Neutrophil (primary cell): ENCODE results near the gene HERC4.
A peak's percentile ranks its signal among the peaks of the same experiment; 100 is the strongest.
"Not testable (repeated sequence)": the region's sequence is repeated elsewhere in the genome, so short reads cannot be mapped to it uniquely, and the experiment has no call there.

Source experiments
- H3K27ac ChIP-seq: fragments of 200-600 bp; sonication (generic); 2 replicates; pipeline ENCODE4 v1.5.1; 2016; ENCODE audit warnings: mild to moderate bottlenecking, moderate library complexity
- H3K27me3 ChIP-seq: fragments of 200-600 bp; sonication (generic); 2 replicates; pipeline ENCODE4 v1.6.0; 2016; ENCODE audit warnings: mild to moderate bottlenecking
- H3K36me3 ChIP-seq: fragments of 200-600 bp; sonication (generic); 2 replicates; pipeline ENCODE4 v1.5.1; 2017
- H3K4me1 ChIP-seq, 2 experiments: fragments of 200-600 bp in 1 of 2; sonication (generic) in 1 of 2; 1 replicate in 1 of 2; 2 replicates in 1 of 2; pipeline versions ENCODE4 v1.5.1 to v1.6.1; 2013 to 2016; ENCODE audit warnings: low read depth in 1 of 2, low read length in 1 of 2, mild to moderate bottlenecking in 1 of 2, moderate library complexity in 1 of 2; ENCODE audit not compliant: control insufficient read depth in 1 of 2, insufficient read depth in 1 of 2
- H3K4me3 ChIP-seq, 2 experiments: fragments of 200-600 bp in 1 of 2; sonication (generic) in 1 of 2; 1 replicate in 1 of 2; 2 replicates in 1 of 2; pipeline ENCODE4 v1.5.1; 2013 to 2016; ENCODE audit warnings: low read depth in 1 of 2, low read length in 1 of 2, mild to moderate bottlenecking in 1 of 2, moderate library complexity in 1 of 2
- H3K9me3 ChIP-seq: fragments of 200-600 bp; sonication (generic); 2 replicates; pipeline ENCODE4 v1.5.1; 2016
- TF ChIP-seq, protein P1 (sequence below): fragments of 200-600 bp; sonication (generic); IDR thresholded peaks from 2 replicates; pipeline ENCODE4 v1.5.1; 2016; ENCODE audit warnings: antibody characterized with exemption

HERC4 gene

DNA sequence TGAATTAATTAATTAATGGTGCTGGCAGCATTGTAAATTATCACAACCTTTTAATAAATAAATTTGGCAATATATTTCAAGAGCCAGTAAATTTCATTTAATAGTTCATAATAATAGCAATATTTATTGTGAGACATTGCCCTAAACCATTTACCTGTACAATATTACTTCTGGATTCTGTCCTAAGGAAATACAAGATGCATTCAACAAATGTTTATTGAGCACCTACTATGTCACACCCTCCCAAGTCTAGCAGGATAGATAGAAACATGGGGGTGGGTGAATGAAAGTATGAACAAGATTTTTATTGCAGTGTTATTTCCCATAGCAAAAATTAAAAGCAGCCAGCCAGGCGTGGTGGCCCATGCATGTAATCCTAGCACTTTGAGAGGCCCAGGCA, 4.4 kb upstream of the HERC4 start:
- TF ChIP-seq, protein P1, sequence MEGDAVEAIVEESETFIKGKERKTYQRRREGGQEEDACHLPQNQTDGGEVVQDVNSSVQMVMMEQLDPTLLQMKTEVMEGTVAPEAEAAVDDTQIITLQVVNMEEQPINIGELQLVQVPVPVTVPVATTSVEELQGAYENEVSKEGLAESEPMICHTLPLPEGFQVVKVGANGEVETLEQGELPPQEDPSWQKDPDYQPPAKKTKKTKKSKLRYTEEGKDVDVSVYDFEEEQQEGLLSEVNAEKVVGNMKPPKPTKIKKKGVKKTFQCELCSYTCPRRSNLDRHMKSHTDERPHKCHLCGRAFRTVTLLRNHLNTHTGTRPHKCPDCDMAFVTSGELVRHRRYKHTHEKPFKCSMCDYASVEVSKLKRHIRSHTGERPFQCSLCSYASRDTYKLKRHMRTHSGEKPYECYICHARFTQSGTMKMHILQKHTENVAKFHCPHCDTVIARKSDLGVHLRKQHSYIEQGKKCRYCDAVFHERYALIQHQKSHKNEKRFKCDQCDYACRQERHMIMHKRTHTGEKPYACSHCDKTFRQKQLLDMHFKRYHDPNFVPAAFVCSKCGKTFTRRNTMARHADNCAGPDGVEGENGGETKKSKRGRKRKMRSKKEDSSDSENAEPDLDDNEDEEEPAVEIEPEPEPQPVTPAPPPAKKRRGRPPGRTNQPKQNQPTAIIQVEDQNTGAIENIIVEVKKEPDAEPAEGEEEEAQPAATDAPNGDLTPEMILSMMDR = no peak
- no peaks in the 10 kb centered on the region for H3K27me3 ChIP-seq
- no peaks in the 10 kb centered on the region for H3K9me3 ChIP-seq
- no peaks in the 10 kb centered on the region for H3K36me3 ChIP-seq
- H3K27ac ChIP-seq = no peak overlapping the region
- peaks cover 5 to 6% of the 10 kb centered on the region in 2 experiments for H3K4me1 ChIP-seq
- H3K4me3 ChIP-seq = no peak overlapping the region

DNA sequence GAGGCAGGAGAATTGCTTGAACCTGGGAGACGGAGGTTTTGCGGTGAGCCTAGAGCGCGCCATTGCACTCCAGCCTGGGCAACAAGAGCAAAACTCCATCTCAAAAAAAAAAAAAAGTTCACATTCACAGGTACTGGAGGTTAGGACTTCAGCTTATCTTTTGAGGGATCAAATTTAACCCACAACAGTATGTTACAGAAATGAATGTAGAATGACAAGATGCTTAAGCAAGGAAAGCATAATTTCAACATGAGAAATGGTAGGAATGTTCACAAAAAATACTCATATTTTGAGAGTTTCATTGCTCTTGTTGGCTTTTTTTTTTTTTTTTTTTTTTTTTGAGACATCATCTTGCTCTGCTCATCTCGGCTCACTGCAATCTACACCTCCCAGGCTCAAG, 1.9 kb upstream of the HERC4 start:
- Histone ChIP-seq H3K4me1 (peaks cover 28 to 29% of the 10 kb centered on the region in 2 experiments), H3K36me3 (no peaks in the 10 kb centered on the region), H3K27me3 (no peaks in the 10 kb centered on the region), H3K9me3 (no peaks in the 10 kb centered on the region), H3K27ac (no peak overlapping the region), H3K4me3 (no peak overlapping the region)
- TF ChIP-seq, protein P1 = no peak

DNA sequence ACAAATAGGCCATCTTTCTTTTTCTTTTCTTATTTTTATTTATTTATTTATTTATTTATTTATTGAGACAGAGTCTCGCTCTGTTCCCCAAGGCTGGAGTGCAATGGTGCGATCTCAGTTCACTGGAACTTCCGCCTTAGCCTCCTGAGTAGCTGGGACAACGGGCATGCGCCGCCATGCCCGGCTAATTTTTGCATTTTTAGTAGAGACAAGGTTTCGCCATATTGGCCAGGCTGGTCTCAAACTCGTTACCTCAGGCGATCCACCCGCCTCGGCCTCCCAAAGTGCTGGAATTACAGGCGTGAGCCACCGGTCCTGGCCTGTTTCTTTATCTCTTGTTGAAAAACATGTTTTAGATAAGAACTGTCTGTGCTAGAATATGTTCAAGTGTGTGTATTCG, 998 bp upstream of the HERC4 start:
- not testable (repeated sequence) for H3K27me3 ChIP-seq, H3K27ac ChIP-seq, H3K36me3 ChIP-seq, H3K9me3 ChIP-seq, H3K4me3 ChIP-seq
- peaks cover 32% of the 10 kb centered on the region in 2 experiments for H3K4me1 ChIP-seq

DNA sequence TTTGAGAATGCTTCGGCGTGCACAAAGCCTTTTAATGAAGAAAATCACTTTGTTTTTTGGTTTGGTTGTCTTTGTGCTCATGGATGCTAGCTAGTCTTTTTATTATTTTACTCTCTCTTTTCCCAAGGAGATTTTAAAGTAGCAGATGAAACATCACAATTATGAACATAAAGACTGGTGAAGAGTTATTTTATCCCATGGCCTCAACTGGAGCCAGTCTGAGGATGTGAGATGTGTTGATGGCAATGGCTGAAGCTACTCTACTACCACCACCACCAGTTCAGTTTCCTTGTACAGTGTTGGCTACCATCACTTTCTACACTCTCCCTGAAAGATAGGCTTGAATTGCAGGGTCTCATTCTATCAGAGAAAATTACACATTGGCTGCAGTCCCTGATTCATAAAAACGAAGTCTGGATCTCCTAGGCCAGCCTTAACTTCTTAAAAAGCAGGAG, 494 bp upstream of the HERC4 start:
- no peaks in the 10 kb centered on the region for H3K9me3 ChIP-seq
- no peaks in the 10 kb centered on the region for H3K27me3 ChIP-seq
- H3K27ac ChIP-seq = peak overlapping the region; percentile 98
- TF ChIP-seq, protein P1 = no peak
- peaks cover 32% of the 10 kb centered on the region in 2 experiments for H3K4me1 ChIP-seq
- peaks cover 5% of the 10 kb centered on the region for H3K36me3 ChIP-seq
- peak overlapping the region; percentile 55 to 98 for H3K4me3 ChIP-seq

DNA sequence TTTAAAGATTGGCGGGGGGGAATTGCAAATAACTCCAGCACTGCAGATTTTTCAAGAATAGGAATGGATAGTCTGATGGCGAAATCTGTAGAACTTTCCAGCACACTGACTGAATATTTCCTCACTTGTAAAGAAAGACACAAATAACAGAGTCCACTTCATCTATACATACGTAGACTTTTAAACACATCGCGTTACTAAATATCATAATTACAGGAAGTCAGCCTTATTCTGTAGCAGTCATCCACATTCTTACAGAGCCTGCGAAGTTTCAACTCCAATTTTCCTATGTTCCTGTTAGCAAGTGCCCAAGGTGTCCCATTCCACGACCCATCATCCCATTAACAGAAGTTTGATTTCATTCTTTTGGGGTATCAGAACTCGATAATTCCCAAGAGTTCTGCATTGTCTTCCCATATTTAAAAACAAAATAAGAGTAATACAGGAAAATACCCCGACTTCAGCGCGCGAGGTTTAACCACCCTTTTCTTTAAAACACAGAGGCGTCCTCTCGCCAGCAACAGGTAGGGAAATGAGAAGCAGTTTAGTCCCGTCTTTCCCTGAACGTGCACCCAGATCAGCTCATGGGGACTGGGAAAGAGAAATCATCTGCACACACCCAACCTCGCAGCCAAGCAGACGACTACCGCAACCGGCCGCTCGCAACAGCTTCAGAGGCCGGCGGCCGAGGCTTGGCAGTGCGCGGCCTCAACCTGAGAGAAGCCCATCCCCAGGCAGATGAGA, 880 bp downstream of the HERC4 start:
- H3K36me3 ChIP-seq = peaks cover 17% of the 10 kb centered on the region
- H3K4me1 ChIP-seq = peaks cover 32% of the 10 kb centered on the region in 2 experiments
- TF ChIP-seq, protein P1 = no peak
- H3K4me3 ChIP-seq = peak overlapping the region; percentile 72 to 98
- no peaks in the 10 kb centered on the region for H3K27me3 ChIP-seq
- H3K27ac ChIP-seq = peak overlapping the region; percentile 98
- no peaks in the 10 kb centered on the region for H3K9me3 ChIP-seq

DNA sequence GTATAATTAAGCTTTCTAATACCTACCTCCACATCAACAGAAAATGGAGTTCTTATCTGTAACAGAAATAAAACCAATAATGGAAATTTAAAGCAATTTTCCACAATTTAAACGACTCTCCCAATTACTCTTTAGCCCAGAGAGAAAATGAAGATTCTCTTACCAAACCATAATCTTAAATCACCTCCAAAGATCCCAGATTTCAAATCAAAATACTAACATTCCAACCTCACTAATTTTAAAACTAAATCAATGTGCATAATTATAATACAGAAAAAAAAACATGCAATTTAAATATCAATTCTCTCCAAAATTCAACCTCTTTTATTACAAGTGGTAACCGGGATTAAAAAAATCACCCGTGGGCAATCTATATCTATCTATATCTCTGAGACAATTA, 1.5 kb downstream of the HERC4 start:
- Histone ChIP-seq H3K4me1 (peaks cover 32% of the 10 kb centered on the region in 2 experiments), H3K9me3 (no peaks in the 10 kb centered on the region), H3K4me3 (peak overlapping the region; percentile 72 to 98), H3K27ac (peak overlapping the region; percentile 98), H3K27me3 (no peaks in the 10 kb centered on the region), H3K36me3 (peaks cover 22% of the 10 kb centered on the region)
- TF ChIP-seq, protein P1 = no peak
